ENCODE results near the gene MBNL3. TPM values are rescaled to one million over a fixed set of nuclear protein-coding genes. Genes with fewer than 3 reads are reported as not detected.

MBNL3 gene
- polyA plus RNA-seq, 2 donors: 2.5 to 3.4 TPM

DNA sequence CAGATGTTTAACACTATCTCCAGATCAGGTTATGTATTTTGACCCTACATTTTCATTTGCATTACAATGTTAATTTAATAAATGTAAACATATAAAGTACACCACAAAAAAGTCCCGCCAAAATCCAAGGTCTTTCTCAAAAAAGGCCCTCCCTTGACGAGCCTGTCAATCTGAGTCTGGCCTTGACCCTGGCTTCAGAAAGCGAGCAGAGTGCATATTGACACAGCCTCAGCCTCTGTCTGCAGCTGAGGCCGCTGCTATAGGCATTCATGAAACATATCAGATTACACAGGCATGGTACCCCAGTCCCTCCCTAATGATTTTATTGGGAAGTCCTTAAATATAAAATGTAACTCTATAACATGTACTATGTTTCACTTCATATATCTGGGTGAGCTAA, 6.2 kb downstream of the MBNL3 start:
- Histone ChIP-seq H3K4me1 (ENCODE audit: control insufficient read depth in 2 of 2, insufficient read depth in 2 of 2, low read length in 1 of 2) (no peaks in the 10 kb centered on the region), H3K4me3 (ENCODE audit: low read depth in 1 of 2, low read length in 2 of 2) (no peak overlapping the region), H3K27ac (ENCODE audit: low read depth in 2 of 2, low read length in 1 of 2) (no peak overlapping the region), H3K36me3 (ENCODE audit: control insufficient read depth in 2 of 2, insufficient read depth in 2 of 2, low read length in 1 of 2) (no peaks in the 10 kb centered on the region), H3K9me3 (ENCODE audit: control insufficient read depth in 2 of 2, insufficient read depth in 1 of 2, low read depth in 1 of 2, low read length in 1 of 2) (no peaks in the 10 kb centered on the region), H3K27me3 (ENCODE audit: control insufficient read depth in 1 of 2, insufficient read depth in 2 of 2, low read length in 2 of 2) (no peaks in the 10 kb centered on the region)
- 58 to 95% methylated on average over 4 of the region's 4 CpGs for WGBS, 2 donors

GRCh38 chrX:132481449-132481848, 7.4 kb downstream of the MBNL3 start:
- Histone ChIP-seq H3K27ac (ENCODE audit: low read depth in 2 of 2, low read length in 1 of 2) (no peak overlapping the region), H3K27me3 (ENCODE audit: control insufficient read depth in 1 of 2, insufficient read depth in 2 of 2, low read length in 2 of 2) (no peaks in the 10 kb centered on the region), H3K36me3 (ENCODE audit: control insufficient read depth in 2 of 2, insufficient read depth in 2 of 2, low read length in 1 of 2) (no peaks in the 10 kb centered on the region), H3K4me3 (ENCODE audit: low read depth in 1 of 2, low read length in 2 of 2) (no peak overlapping the region), H3K4me1 (ENCODE audit: control insufficient read depth in 2 of 2, insufficient read depth in 2 of 2, low read length in 1 of 2) (no peaks in the 10 kb centered on the region), H3K9me3 (ENCODE audit: control insufficient read depth in 2 of 2, insufficient read depth in 1 of 2, low read depth in 1 of 2, low read length in 1 of 2) (no peaks in the 10 kb centered on the region)
- WGBS, 2 donors: 0 to 57% methylated on average over 1 of the region's 1 CpG

DNA sequence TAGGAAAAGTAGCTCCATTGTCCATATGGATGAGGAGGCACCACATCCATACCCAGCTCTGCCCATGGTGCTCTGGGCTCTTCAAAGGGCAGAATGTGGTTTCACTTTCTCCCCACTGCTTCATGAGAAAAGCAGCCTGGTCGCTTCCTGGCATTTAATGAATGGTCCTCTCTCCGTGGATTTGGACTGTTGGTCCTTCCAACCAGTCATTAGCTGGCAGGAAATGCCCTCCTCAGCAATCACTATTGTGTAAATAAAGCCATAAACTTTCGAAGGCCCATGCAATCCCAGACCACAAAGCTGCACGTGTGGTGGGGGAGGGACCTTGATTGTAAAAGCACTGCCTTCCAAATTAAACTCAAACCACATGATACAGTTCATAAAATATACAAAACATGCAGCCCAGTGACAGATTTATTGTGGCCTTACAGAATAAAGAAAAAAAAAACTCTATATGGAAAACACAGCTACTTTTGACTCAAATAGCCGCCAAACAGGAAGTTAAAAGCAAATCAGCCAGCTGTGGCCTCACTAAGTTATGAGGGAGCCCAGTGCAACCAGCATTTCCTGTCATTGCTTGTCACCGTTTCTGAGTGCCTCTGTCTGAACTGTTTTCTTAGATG, 8.1 kb downstream of the MBNL3 start:
- Histone ChIP-seq H3K4me3 (ENCODE audit: low read depth in 1 of 2, low read length in 2 of 2) (peak overlapping the region in 1 of 2 donors; percentile 36), H3K9me3 (ENCODE audit: control insufficient read depth in 2 of 2, insufficient read depth in 1 of 2, low read depth in 1 of 2, low read length in 1 of 2) (no peaks in the 10 kb centered on the region), H3K4me1 (ENCODE audit: control insufficient read depth in 2 of 2, insufficient read depth in 2 of 2, low read length in 1 of 2) (no peaks in the 10 kb centered on the region), H3K36me3 (ENCODE audit: control insufficient read depth in 2 of 2, insufficient read depth in 2 of 2, low read length in 1 of 2) (no peaks in the 10 kb centered on the region), H3K27me3 (ENCODE audit: control insufficient read depth in 1 of 2, insufficient read depth in 2 of 2, low read length in 2 of 2) (no peaks in the 10 kb centered on the region), H3K27ac (ENCODE audit: low read depth in 2 of 2, low read length in 1 of 2) (peak overlapping the region; percentile 72 to 79)
- WGBS, 2 donors: 6 to 12% methylated on average over 6 of the region's 6 CpGs

DNA sequence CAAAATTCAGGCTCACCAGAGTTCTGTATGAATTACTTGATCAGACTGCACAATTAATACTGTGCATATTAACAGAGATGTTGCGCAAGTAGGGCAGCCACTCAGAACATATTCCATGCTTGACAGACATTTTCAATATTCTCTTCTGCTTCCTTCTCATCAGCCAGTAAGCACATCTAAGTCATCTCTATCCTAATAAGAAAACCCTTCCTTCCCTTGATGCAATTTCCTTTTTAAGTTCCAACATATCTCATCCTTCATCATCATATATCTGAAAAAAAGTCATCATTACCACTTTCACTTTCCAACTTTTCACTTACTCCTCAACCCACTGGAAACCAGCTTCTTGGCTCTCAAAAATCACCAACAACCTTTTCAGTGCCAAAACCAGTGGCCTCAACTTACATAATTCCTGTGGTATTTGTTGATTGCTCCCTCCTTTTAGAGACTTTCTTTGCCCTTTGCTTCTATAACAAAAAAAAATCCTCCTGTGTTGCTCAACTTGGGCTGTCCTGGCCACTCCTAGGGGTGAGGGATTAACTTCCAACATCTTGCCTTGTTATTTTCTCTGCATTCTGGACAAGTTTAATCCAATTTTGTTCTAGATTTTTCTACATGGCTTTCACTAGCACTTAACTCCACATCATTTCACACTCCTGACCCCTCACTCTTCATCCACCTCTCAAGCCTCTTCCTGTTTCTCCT, 14.1 kb downstream of the MBNL3 start:
- H3K4me1 ChIP-seq (ENCODE audit: control insufficient read depth in 2 of 2, insufficient read depth in 2 of 2, low read length in 1 of 2): no peaks in the 10 kb centered on the region
- 96 to 100% methylated on average over 1 of the region's 1 CpG for WGBS, 2 donors
- no peak overlapping the region for H3K4me3 ChIP-seq (ENCODE audit: low read depth in 1 of 2, low read length in 2 of 2)
- no peaks in the 10 kb centered on the region for H3K36me3 ChIP-seq (ENCODE audit: control insufficient read depth in 2 of 2, insufficient read depth in 2 of 2, low read length in 1 of 2)
- H3K27ac ChIP-seq (ENCODE audit: low read depth in 2 of 2, low read length in 1 of 2): no peak overlapping the region
- no peaks in the 10 kb centered on the region for H3K9me3 ChIP-seq (ENCODE audit: control insufficient read depth in 2 of 2, insufficient read depth in 1 of 2, low read depth in 1 of 2, low read length in 1 of 2)
- peaks cover 0 to 3% of the 10 kb centered on the region in 2 donors for H3K27me3 ChIP-seq (ENCODE audit: control insufficient read depth in 1 of 2, insufficient read depth in 2 of 2, low read length in 2 of 2)

GRCh38 chrX:132472397-132472796, 16.4 kb downstream of the MBNL3 start:
- Histone ChIP-seq H3K36me3 (ENCODE audit: control insufficient read depth in 2 of 2, insufficient read depth in 2 of 2, low read length in 1 of 2) (no peaks in the 10 kb centered on the region), H3K4me3 (ENCODE audit: low read depth in 1 of 2, low read length in 2 of 2) (no peak overlapping the region), H3K27ac (ENCODE audit: low read depth in 2 of 2, low read length in 1 of 2) (no peak overlapping the region), H3K27me3 (ENCODE audit: control insufficient read depth in 1 of 2, insufficient read depth in 2 of 2, low read length in 2 of 2) (peaks cover 0 to 3% of the 10 kb centered on the region in 2 donors), H3K4me1 (ENCODE audit: control insufficient read depth in 2 of 2, insufficient read depth in 2 of 2, low read length in 1 of 2) (no peaks in the 10 kb centered on the region), H3K9me3 (ENCODE audit: control insufficient read depth in 2 of 2, insufficient read depth in 1 of 2, low read depth in 1 of 2, low read length in 1 of 2) (no peaks in the 10 kb centered on the region)
- 35 to 56% methylated on average over 1 of the region's 1 CpG for WGBS, 2 donors

DNA sequence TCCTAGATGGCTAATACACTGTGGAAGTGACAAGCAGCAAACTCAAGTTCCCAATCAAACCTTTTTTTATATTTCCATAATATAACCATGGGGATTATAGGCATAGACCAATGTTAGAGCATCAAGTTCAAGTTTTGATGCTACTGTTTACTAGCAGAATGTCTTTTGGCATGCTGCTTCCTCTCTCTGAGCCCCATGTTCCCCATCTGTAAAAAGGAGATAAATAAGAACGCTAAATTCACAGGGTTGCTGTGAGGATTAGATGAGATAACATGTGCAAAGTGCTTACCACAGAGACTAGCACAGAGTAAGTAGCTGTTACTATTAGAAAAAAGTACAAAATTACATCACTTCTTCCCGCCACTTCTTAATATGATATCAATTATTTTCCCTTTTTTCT, 18.0 kb downstream of the MBNL3 start:
- 68 to 81% methylated on average over 2 of the region's 2 CpGs for WGBS, 2 donors

DNA sequence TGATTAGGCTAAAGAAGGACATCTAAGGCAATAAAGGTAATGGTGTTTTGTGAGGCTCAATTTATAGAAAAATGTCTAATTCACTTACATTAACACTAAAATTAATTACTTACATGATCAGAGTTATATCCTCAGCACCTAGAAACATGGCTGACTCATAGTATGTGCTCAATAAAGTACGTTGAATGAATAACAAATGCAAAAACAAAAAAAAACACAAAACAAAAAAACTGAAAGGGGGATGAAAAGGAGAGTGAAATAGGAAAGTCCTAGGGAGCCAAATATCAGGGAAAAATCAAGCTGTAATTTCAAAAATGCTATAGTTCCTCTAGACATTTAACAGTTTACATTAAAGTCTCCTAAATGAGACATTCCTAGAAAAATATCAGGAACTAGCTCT, 18.7 kb downstream of the MBNL3 start:
- Histone ChIP-seq H3K27ac (ENCODE audit: low read depth in 2 of 2, low read length in 1 of 2) (no peak overlapping the region), H3K4me3 (ENCODE audit: low read depth in 1 of 2, low read length in 2 of 2) (no peak overlapping the region), H3K36me3 (ENCODE audit: control insufficient read depth in 2 of 2, insufficient read depth in 2 of 2, low read length in 1 of 2) (no peaks in the 10 kb centered on the region), H3K4me1 (ENCODE audit: control insufficient read depth in 2 of 2, insufficient read depth in 2 of 2, low read length in 1 of 2) (peaks cover 0 to 2% of the 10 kb centered on the region in 2 donors), H3K9me3 (ENCODE audit: control insufficient read depth in 2 of 2, insufficient read depth in 1 of 2, low read depth in 1 of 2, low read length in 1 of 2) (no peaks in the 10 kb centered on the region), H3K27me3 (ENCODE audit: control insufficient read depth in 1 of 2, insufficient read depth in 2 of 2, low read length in 2 of 2) (peaks cover 0 to 3% of the 10 kb centered on the region in 2 donors)
- WGBS, 2 donors: 66 to 98% methylated on average over 1 of the region's 1 CpG

More for the DNA sequence above, 18.0 kb downstream of the MBNL3 start:
- H3K36me3 ChIP-seq (ENCODE audit: control insufficient read depth in 2 of 2, insufficient read depth in 2 of 2, low read length in 1 of 2): no peaks in the 10 kb centered on the region
- no peak overlapping the region for H3K27ac ChIP-seq (ENCODE audit: low read depth in 2 of 2, low read length in 1 of 2)
- H3K27me3 ChIP-seq (ENCODE audit: control insufficient read depth in 1 of 2, insufficient read depth in 2 of 2, low read length in 2 of 2): peaks cover 0 to 3% of the 10 kb centered on the region in 2 donors
- H3K9me3 ChIP-seq (ENCODE audit: control insufficient read depth in 2 of 2, insufficient read depth in 1 of 2, low read depth in 1 of 2, low read length in 1 of 2): no peaks in the 10 kb centered on the region
- H3K4me1 ChIP-seq (ENCODE audit: control insufficient read depth in 2 of 2, insufficient read depth in 2 of 2, low read length in 1 of 2): peaks cover 0 to 2% of the 10 kb centered on the region in 2 donors
- no peak overlapping the region for H3K4me3 ChIP-seq (ENCODE audit: low read depth in 1 of 2, low read length in 2 of 2)

DNA sequence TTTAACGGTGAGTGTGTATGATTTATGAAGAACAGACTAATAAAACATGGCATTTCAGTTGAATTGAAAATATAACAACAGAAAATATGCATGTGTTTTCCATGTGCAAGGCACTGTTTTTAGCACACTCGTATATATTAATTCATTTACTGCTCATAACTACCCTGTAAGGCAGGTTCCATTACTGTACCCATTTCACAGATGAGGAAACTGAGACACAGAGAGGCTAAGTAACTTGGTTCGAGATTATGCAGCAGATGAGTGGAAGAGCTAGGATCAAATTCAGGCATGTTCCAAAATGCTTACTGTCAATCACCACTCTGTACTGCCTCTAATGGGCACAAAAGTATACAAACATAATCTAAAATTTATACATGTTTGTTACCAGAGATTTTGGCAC, 20.4 kb downstream of the MBNL3 start:
- no peak overlapping the region for H3K27ac ChIP-seq (ENCODE audit: low read depth in 2 of 2, low read length in 1 of 2)
- no peaks in the 10 kb centered on the region for H3K36me3 ChIP-seq (ENCODE audit: control insufficient read depth in 2 of 2, insufficient read depth in 2 of 2, low read length in 1 of 2)
- H3K4me3 ChIP-seq (ENCODE audit: low read depth in 1 of 2, low read length in 2 of 2): no peak overlapping the region
- 83 to 95% methylated on average over 3 of the region's 3 CpGs for WGBS, 2 donors
- no peaks in the 10 kb centered on the region for H3K27me3 ChIP-seq (ENCODE audit: control insufficient read depth in 1 of 2, insufficient read depth in 2 of 2, low read length in 2 of 2)
- peaks cover 0 to 2% of the 10 kb centered on the region in 2 donors for H3K4me1 ChIP-seq (ENCODE audit: control insufficient read depth in 2 of 2, insufficient read depth in 2 of 2, low read length in 1 of 2)
- no peaks in the 10 kb centered on the region for H3K9me3 ChIP-seq (ENCODE audit: control insufficient read depth in 2 of 2, insufficient read depth in 1 of 2, low read depth in 1 of 2, low read length in 1 of 2)

GRCh38 chrX:132467989-132468388, 20.8 kb downstream of the MBNL3 start:
- H3K4me3 ChIP-seq (ENCODE audit: low read depth in 1 of 2, low read length in 2 of 2): no peak overlapping the region
- 71 to 86% methylated on average over 3 of the region's 3 CpGs for WGBS, 2 donors
- peaks cover 0 to 2% of the 10 kb centered on the region in 2 donors for H3K4me1 ChIP-seq (ENCODE audit: control insufficient read depth in 2 of 2, insufficient read depth in 2 of 2, low read length in 1 of 2)
- H3K9me3 ChIP-seq (ENCODE audit: control insufficient read depth in 2 of 2, insufficient read depth in 1 of 2, low read depth in 1 of 2, low read length in 1 of 2): no peaks in the 10 kb centered on the region
- H3K36me3 ChIP-seq (ENCODE audit: control insufficient read depth in 2 of 2, insufficient read depth in 2 of 2, low read length in 1 of 2): no peaks in the 10 kb centered on the region
- H3K27me3 ChIP-seq (ENCODE audit: control insufficient read depth in 1 of 2, insufficient read depth in 2 of 2, low read length in 2 of 2): no peaks in the 10 kb centered on the region
- H3K27ac ChIP-seq (ENCODE audit: low read depth in 2 of 2, low read length in 1 of 2): no peak overlapping the region

DNA sequence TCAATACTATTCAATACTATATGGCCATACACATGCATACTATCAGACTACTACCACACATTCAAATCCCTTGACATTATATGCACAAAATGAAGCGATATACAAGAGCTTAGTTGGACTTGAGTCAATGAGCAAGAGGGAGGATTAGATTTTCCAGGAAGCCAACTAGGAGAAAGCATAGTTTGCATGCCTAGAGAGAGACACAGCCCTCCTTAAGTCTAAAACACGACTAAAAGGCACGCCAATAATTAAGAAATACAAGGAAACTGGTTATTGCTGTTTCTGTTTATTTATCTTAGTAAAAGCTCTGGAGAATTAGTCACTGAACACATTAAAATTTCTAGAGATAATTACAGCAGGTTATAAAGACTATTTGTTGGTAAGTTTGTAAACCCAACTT, 21.8 kb downstream of the MBNL3 start:
- 19 to 24% methylated on average over 3 of the region's 3 CpGs for WGBS, 2 donors
- H3K4me1 ChIP-seq (ENCODE audit: control insufficient read depth in 2 of 2, insufficient read depth in 2 of 2, low read length in 1 of 2): peaks cover 0 to 2% of the 10 kb centered on the region in 2 donors
- H3K36me3 ChIP-seq (ENCODE audit: control insufficient read depth in 2 of 2, insufficient read depth in 2 of 2, low read length in 1 of 2): no peaks in the 10 kb centered on the region

More for the DNA sequence above, 21.8 kb downstream of the MBNL3 start:
- H3K4me3 ChIP-seq (ENCODE audit: low read depth in 1 of 2, low read length in 2 of 2): no peak overlapping the region
- H3K9me3 ChIP-seq (ENCODE audit: control insufficient read depth in 2 of 2, insufficient read depth in 1 of 2, low read depth in 1 of 2, low read length in 1 of 2): no peaks in the 10 kb centered on the region
- no peaks in the 10 kb centered on the region for H3K27me3 ChIP-seq (ENCODE audit: control insufficient read depth in 1 of 2, insufficient read depth in 2 of 2, low read length in 2 of 2)
- no peak overlapping the region for H3K27ac ChIP-seq (ENCODE audit: low read depth in 2 of 2, low read length in 1 of 2)

Data from esophagus (tissue), 2 donors.